ENCODE data around the gene CYB5R4. TPM values are rescaled to one million over a fixed set of nuclear protein-coding genes. Genes with fewer than 3 reads are reported as not detected.

CYB5R4 gene
- total RNA-seq, 2 experiments from 2014 or later, result 15.5 to 16.3 TPM

GRCh38 chr6:83883240-83883639 lies 23.8 kb downstream of the CYB5R4 start:
- DNase-seq, result no peak

GRCh38 chr6:83884523-83884922 lies 25.0 kb downstream of the CYB5R4 start:
- ATAC-seq (ENCODE audit: poor library complexity) (peak; percentile 74), DNase-seq (peak in 3 of 14 experiments; percentile 63 to 65 (median 65))
- H3K4me1 ChIP-seq (ENCODE audit: insufficient read depth, low read length), result no peaks in the 10 kb centered on the region
- no peaks in the 10 kb centered on the region for H3K9me3 ChIP-seq (ENCODE audit: control insufficient read depth in 1 of 2, insufficient read depth in 1 of 2, low read length in 2 of 2)
- ChIA-PET POLR2A (no interaction called here), CTCF (interaction anchor here (1.2 kb wide), 1 partner anchor 344 kb away, joined by 5 read pairs; no protein-coding TSS in a partner anchor)
- H3K27me3 ChIP-seq (ENCODE audit: control insufficient read depth in 1 of 2, insufficient read depth in 2 of 2, low read length in 2 of 2), result no peaks in the 10 kb centered on the region
- Mint-ChIP-seq H3K36me3 (ENCODE audit: low read depth) (peaks cover 1% of the 10 kb centered on the region), H3K27ac (no peak overlapping the region), H3K9me3 (no peaks in the 10 kb centered on the region), H3K4me1 (ENCODE audit: low read depth) (peaks cover 25% of the 10 kb centered on the region), H3K27me3 (no peaks in the 10 kb centered on the region), H3K4me3 (no peak overlapping the region)
- no peaks in the 10 kb centered on the region for H3K36me3 ChIP-seq (ENCODE audit: insufficient read depth, low read length)
- TF ChIP-seq CTCF (IDR thresholded peaks at IDR 0.05), result peak; percentile 87
- intact Hi-C loops (cut with DNase I, micrococcal nuclease), result loop anchor here (2.0 to 5.0 kb wide), 3 partner anchors 338 to 1438 kb away; partner anchors contain the start of gene CEP162 (in 1 of the 2)
- no peak overlapping the region for H3K4me3 ChIP-seq (ENCODE audit: low read length)
- no peak overlapping the region for H3K27ac ChIP-seq (ENCODE audit: low read depth in 1 of 2, low read length in 2 of 2)

More at GRCh38 chr6:83883240-83883639, 23.8 kb downstream of the CYB5R4 start:
- Histone ChIP-seq H3K4me3 (ENCODE audit: low read length) (no peak overlapping the region), H3K4me1 (ENCODE audit: insufficient read depth, low read length) (peaks cover 2% of the 10 kb centered on the region), H3K36me3 (ENCODE audit: insufficient read depth, low read length) (no peaks in the 10 kb centered on the region), H3K9me3 (ENCODE audit: control insufficient read depth in 1 of 2, insufficient read depth in 1 of 2, low read length in 2 of 2) (no peaks in the 10 kb centered on the region), H3K27ac (ENCODE audit: low read depth in 1 of 2, low read length in 2 of 2) (no peak overlapping the region), H3K27me3 (ENCODE audit: control insufficient read depth in 1 of 2, insufficient read depth in 2 of 2, low read length in 2 of 2) (no peaks in the 10 kb centered on the region)
- peaks cover 31% of the 10 kb centered on the region for H3K4me1 Mint-ChIP-seq (ENCODE audit: low read depth)
- intact Hi-C loops (cut with DNase I, micrococcal nuclease), result loop anchor here in 1 of 2 experiments (5.0 kb wide), 1 partner anchor 1439 kb away; no protein-coding TSS in a partner anchor
- no peaks in the 10 kb centered on the region for H3K9me3 Mint-ChIP-seq
- CTCF ChIA-PET, result no interaction called here
- no peak overlapping the region for H3K27ac Mint-ChIP-seq
- POLR2A ChIA-PET, result interaction anchor here (1.0 kb wide), 1 partner anchor 23 kb away, joined by 3 read pairs; the partner anchor contains the start of gene CYB5R4
- no peak for ATAC-seq (ENCODE audit: poor library complexity)
- H3K4me3 Mint-ChIP-seq, result no peak overlapping the region
- no peaks in the 10 kb centered on the region for H3K27me3 Mint-ChIP-seq
- H3K36me3 Mint-ChIP-seq (ENCODE audit: low read depth), result no peaks in the 10 kb centered on the region
- no peak for TF ChIP-seq CTCF (IDR thresholded peaks at IDR 0.05)

- TF ChIP-seq CTCF (IDR thresholded peaks at IDR 0.05), result no peak
- Mint-ChIP-seq H3K27me3 (no peaks in the 10 kb centered on the region), H3K4me1 (ENCODE audit: low read depth) (peaks cover 13% of the 10 kb centered on the region), H3K27ac (no peak overlapping the region), H3K9me3 (no peaks in the 10 kb centered on the region), H3K36me3 (ENCODE audit: low read depth) (peaks cover 9% of the 10 kb centered on the region), H3K4me3 (no peak overlapping the region)
- Histone ChIP-seq H3K9me3 (ENCODE audit: control insufficient read depth in 1 of 2, insufficient read depth in 1 of 2, low read length in 2 of 2) (no peaks in the 10 kb centered on the region), H3K27ac (ENCODE audit: low read depth in 1 of 2, low read length in 2 of 2) (no peak overlapping the region), H3K27me3 (ENCODE audit: control insufficient read depth in 1 of 2, insufficient read depth in 2 of 2, low read length in 2 of 2) (no peaks in the 10 kb centered on the region), H3K4me1 (ENCODE audit: insufficient read depth, low read length) (no peaks in the 10 kb centered on the region), H3K4me3 (ENCODE audit: low read length) (no peak overlapping the region), H3K36me3 (ENCODE audit: insufficient read depth, low read length) (no peaks in the 10 kb centered on the region)
- intact Hi-C loops (cut with DNase I, micrococcal nuclease), result loop anchor here (2.0 to 5.0 kb wide), 3 partner anchors 337 to 1596 kb away; partner anchors contain the start of gene CEP162 (in 1 of the 2)
- ATAC-seq (ENCODE audit: poor library complexity) (no peak), DNase-seq (no peak)
- ChIA-PET POLR2A (no interaction called here), CTCF (no interaction called here)
Observed at GRCh38 chr6:83885984-83886383, 26.5 kb downstream of the CYB5R4 start.

Measured in CD4-positive, alpha-beta T cell (primary cell).